Activated naive CD4-positive, alpha-beta T cell treated with anti-CD3 and anti-CD28 coated beads for 36 hours (primary cell): ENCODE results near the gene RBM17. TPM values are rescaled to one million over a fixed set of nuclear protein-coding genes. Genes with fewer than 3 reads are reported as not detected.
"Not testable (repeated sequence)": the region's sequence is repeated elsewhere in the genome, so short reads cannot be mapped to it uniquely, and the experiment has no call there.

Experiments used
- CTCF ChIA-PET: fragments of 350-600 bp; sonication (Branson Sonifier 250); formaldehyde crosslinking; loops from one replicate; lab custom pipeline; 2021; ENCODE audit warnings: antibody characterized with exemption; lab: Charles Lee
- DNase-seq: peaks from one replicate; pipeline ENCODE4 v3.0.0-alpha.2; 2020
- H3K27ac Mint-ChIP-seq: one replicate; pipeline ENCODE4 v1.8.0; 2021; ENCODE audit warnings: mild to moderate bottlenecking, mixed read lengths
- H3K27me3 Mint-ChIP-seq: one replicate; pipeline ENCODE4 v1.8.0; 2021; ENCODE audit warnings: low read depth, mixed read lengths
- H3K36me3 Mint-ChIP-seq: one replicate; pipeline ENCODE4 v1.8.0; 2021; ENCODE audit warnings: low read depth, mixed read lengths
- H3K4me1 Mint-ChIP-seq: one replicate; pipeline ENCODE4 v1.8.0; 2021; ENCODE audit warnings: low read depth, mixed read lengths
- H3K4me3 Mint-ChIP-seq: one replicate; pipeline ENCODE4 v1.8.0; 2021; ENCODE audit warnings: mild to moderate bottlenecking, moderate library complexity, mixed read lengths
- H3K9me3 Mint-ChIP-seq: one replicate; pipeline ENCODE4 v1.8.0; 2021; ENCODE audit warnings: mixed read lengths
- intact Hi-C: fragments of 100-400 bp; cut with micrococcal nuclease; formaldehyde crosslinking; loops from one replicate; pipeline ENCODE4 v1.15.1; 2023
- total RNA-seq, 2 experiments: library from RNA; stranded (reverse); gene quantifications; one replicate each; pipeline ENCODE4 v1.2.3, GENCODE V29; 2021

Gene RBM17
- total RNA-seq, 2 experiments from 2014 or later = 157 to 162 TPM

GRCh38 chr10:6142186-6142585 is 53.4 kb downstream of the RBM17 start:
- intact Hi-C loops = loop anchor here (5.0 kb wide), 2 partner anchors 165 to 355 kb away; partner anchors contain the start of gene IL15RA
- not testable (repeated sequence) for H3K36me3 Mint-ChIP-seq, DNase-seq, H3K27me3 Mint-ChIP-seq, H3K9me3 Mint-ChIP-seq
- CTCF ChIA-PET = interaction anchor here (0.7 kb wide), 1 partner anchor 451 kb away, joined by 3 read pairs; no protein-coding TSS in a partner anchor
- peak overlapping the region; percentile 6 for H3K4me3 Mint-ChIP-seq
- peaks cover 72% of the 10 kb centered on the region for H3K4me1 Mint-ChIP-seq
- H3K27ac Mint-ChIP-seq = peak overlapping the region; percentile 83

GRCh38 chr10:6142644-6143043 is 53.8 kb downstream of the RBM17 start:
- no peak for DNase-seq
- CTCF ChIA-PET = interaction anchor here (0.7 kb wide), 1 partner anchor 159 kb away, joined by 3 read pairs; no protein-coding TSS in a partner anchor
- Mint-ChIP-seq H3K4me1 (peaks cover 72% of the 10 kb centered on the region), H3K36me3 (peaks cover 9% of the 10 kb centered on the region), H3K4me3 (no peak overlapping the region), H3K9me3 (no peaks in the 10 kb centered on the region), H3K27ac (peak overlapping the region; percentile 83), H3K27me3 (peaks cover 4% of the 10 kb centered on the region)
- intact Hi-C loops = loop anchor here (5.0 kb wide), 2 partner anchors 165 to 355 kb away; partner anchors contain the start of gene IL15RA

- CTCF ChIA-PET = interaction anchor here (0.7 kb wide), 1 partner anchor 159 kb away, joined by 3 read pairs; no protein-coding TSS in a partner anchor
- Mint-ChIP-seq H3K27ac (peak overlapping the region; percentile 83), H3K4me1 (peaks cover 72% of the 10 kb centered on the region), H3K27me3 (peaks cover 4% of the 10 kb centered on the region), H3K36me3 (peaks cover 10% of the 10 kb centered on the region), H3K9me3 (no peaks in the 10 kb centered on the region), H3K4me3 (no peak overlapping the region)
- intact Hi-C loops = loop anchor here (5.0 kb wide), 2 partner anchors 166 to 354 kb away; partner anchors contain the start of gene IL15RA
- DNase-seq = no peak
Observed at GRCh38 chr10:6143181-6143580, 54.3 kb downstream of the RBM17 start.

- Mint-ChIP-seq H3K4me3 (peak overlapping the region; percentile 83), H3K27me3 (no peaks in the 10 kb centered on the region), H3K4me1 (peaks cover 80% of the 10 kb centered on the region), H3K9me3 (no peaks in the 10 kb centered on the region), H3K27ac (peak overlapping the region; percentile 86), H3K36me3 (peaks cover 13% of the 10 kb centered on the region)
- DNase-seq = peak; percentile 91
- CTCF ChIA-PET = interaction anchor here (0.9 to 1.0 kb wide), 2 partner anchors 58 kb away, joined by 3 read pairs; no protein-coding TSS in a partner anchor
- intact Hi-C loops = loop anchor here (2.0 to 5.0 kb wide), 3 partner anchors 56 to 353 kb away; partner anchors contain the start of gene IL15RA
Observed at GRCh38 chr10:6144406-6145165, 55.8 kb downstream of the RBM17 start.

GRCh38 chr10:6145166-6145987 is 56.5 kb downstream of the RBM17 start:
- Mint-ChIP-seq H3K27me3 (no peaks in the 10 kb centered on the region), H3K27ac (peak overlapping the region; percentile 71), H3K9me3 (no peaks in the 10 kb centered on the region), H3K4me3 (peak overlapping the region; percentile 83), H3K36me3 (peaks cover 13% of the 10 kb centered on the region), H3K4me1 (peaks cover 80% of the 10 kb centered on the region)
- intact Hi-C loops = loop anchor here (2.0 kb wide), 1 partner anchor 55 kb away; no protein-coding TSS in a partner anchor
- no peak for DNase-seq
- CTCF ChIA-PET = interaction anchor here (0.9 to 1.4 kb wide), 2 partner anchors 59 to 256 kb away, joined by 3 read pairs; no protein-coding TSS in a partner anchor

- peak overlapping the region; percentile 83 for H3K4me3 Mint-ChIP-seq
- no peaks in the 10 kb centered on the region for H3K9me3 Mint-ChIP-seq
- CTCF ChIA-PET = interaction anchor here (1.0 to 1.8 kb wide), 5 partner anchors 10 to 255 kb away, joined by 3 to 4 read pairs (median 3); partner anchors contain the start of gene PFKFB3
- intact Hi-C loops = no loop called here
- peaks cover 80% of the 10 kb centered on the region for H3K4me1 Mint-ChIP-seq
- H3K27ac Mint-ChIP-seq = no peak overlapping the region
- H3K36me3 Mint-ChIP-seq = peaks cover 13% of the 10 kb centered on the region
- DNase-seq = no peak
- H3K27me3 Mint-ChIP-seq = no peaks in the 10 kb centered on the region
Observed at GRCh38 chr10:6146013-6146785, 57.4 kb downstream of the RBM17 start.

GRCh38 chr10:6146921-6147320 is 58.1 kb downstream of the RBM17 start:
- no peak overlapping the region for H3K27ac Mint-ChIP-seq

GRCh38 chr10:6148251-6148701 is 59.4 kb downstream of the RBM17 start:
- CTCF ChIA-PET = interaction anchor here (1.3 to 1.9 kb wide), 3 partner anchors 15 to 54 kb away, joined by 3 to 6 read pairs (median 4); partner anchors contain the start of gene PFKFB3
- Mint-ChIP-seq H3K27ac (no peak overlapping the region), H3K36me3 (peaks cover 18% of the 10 kb centered on the region), H3K4me1 (peaks cover 64% of the 10 kb centered on the region), H3K27me3 (no peaks in the 10 kb centered on the region), H3K4me3 (no peak overlapping the region), H3K9me3 (no peaks in the 10 kb centered on the region)
- no peak for DNase-seq
- intact Hi-C loops = no loop called here

More at GRCh38 chr10:6146921-6147320, 58.1 kb downstream of the RBM17 start:
- DNase-seq = no peak
- Mint-ChIP-seq H3K9me3 (no peaks in the 10 kb centered on the region), H3K36me3 (peaks cover 15% of the 10 kb centered on the region), H3K4me3 (peak overlapping the region; percentile 83), H3K27me3 (no peaks in the 10 kb centered on the region), H3K4me1 (peaks cover 78% of the 10 kb centered on the region)
- CTCF ChIA-PET = interaction anchor here (0.7 to 1.8 kb wide), 9 partner anchors 11 to 255 kb away, joined by 3 to 6 read pairs (median 3); partner anchors contain the start of gene PFKFB3
- intact Hi-C loops = no loop called here

GRCh38 chr10:6148908-6149307 is 60.1 kb downstream of the RBM17 start:
- Mint-ChIP-seq H3K27ac (no peak overlapping the region), H3K4me3 (no peak overlapping the region), H3K4me1 (peaks cover 62% of the 10 kb centered on the region), H3K27me3 (no peaks in the 10 kb centered on the region), H3K9me3 (no peaks in the 10 kb centered on the region), H3K36me3 (peaks cover 19% of the 10 kb centered on the region)
- CTCF ChIA-PET = interaction anchor here (1.9 to 3.2 kb wide), 2 partner anchors 12 to 54 kb away, joined by 4 to 16 read pairs; partner anchors contain the start of gene PFKFB3
- intact Hi-C loops = no loop called here
- DNase-seq = no peak

GRCh38 chr10:6151087-6151977 is 62.5 kb downstream of the RBM17 start:
- CTCF ChIA-PET = interaction anchor here (0.6 to 3.6 kb wide), 17 partner anchors 11 to 248 kb away, joined by 3 to 35 read pairs (median 6); partner anchors contain the start of gene PFKFB3
- Mint-ChIP-seq H3K4me1 (peaks cover 53% of the 10 kb centered on the region), H3K9me3 (no peaks in the 10 kb centered on the region), H3K27ac (peak overlapping the region; percentile 33), H3K27me3 (no peaks in the 10 kb centered on the region), H3K4me3 (peak overlapping the region; percentile 46), H3K36me3 (peaks cover 16% of the 10 kb centered on the region)
- intact Hi-C loops = loop anchor here (1.0 kb wide), 1 partner anchor 42 kb away; no protein-coding TSS in a partner anchor
- peak; percentile 71 for DNase-seq
